ENCODE data around the gene FOXP4. TPM values are rescaled to one million over a fixed set of nuclear protein-coding genes. Genes with fewer than 3 reads are reported as not detected.
A peak's percentile ranks its signal among the peaks of the same experiment; 100 is the strongest.

The FOXP4 gene
- total and polyA plus RNA-seq, 2 of the 13 experiments (the other 11 are each of a cell fraction or from before 2014, with no cell fraction given), result 11.0 to 12.4 TPM

GRCh38 chr6:41633056-41633634, 87.0 kb downstream of the FOXP4 start:
- no peak overlapping the region for H3K9ac ChIP-seq (ENCODE audit: insufficient read depth, low read depth, low read length)
- ChIA-PET CTCF (ENCODE audit: low intra/inter-chr PET ratio, low total read pairs) (no interaction called here), POLR2A (no interaction called here)
- H3K4me2 ChIP-seq (ENCODE audit: low read depth, low read length), result no peak overlapping the region
- no peaks in the 10 kb centered on the region for H3K79me2 ChIP-seq (ENCODE audit: insufficient read depth, low read length)
- FAIRE-seq (no peak), DNase-seq (ENCODE audit: low spot score) (no peak), ATAC-seq (no peak)
- peak; percentile 38; the same call in 1 of the 2 replicates for TF ChIP-seq CEBPB (IDR thresholded peaks at IDR 0.05; ENCODE audit: borderline replicate concordance, low read depth, low read length)
- TF ChIP-seq ZNF790 (CRISPR knock-in tag; IDR thresholded peaks at IDR 0.05; ENCODE audit: borderline replicate concordance), result no peak
- no TSS peak for BruUV-seq (replicated peaks)
- 3% methylated on average over 2 of the region's 2 CpGs for WGBS (ENCODE audit: low lambda C conversion rate)
- H3K36me3 ChIP-seq (replicated peaks in 1 of 2; ENCODE audit: control insufficient read depth in 1 of 2, insufficient read depth in 2 of 2, low read length in 2 of 2), result no peaks in the 10 kb centered on the region
- H2AFZ ChIP-seq (ENCODE audit: low read length), result no peak overlapping the region
- intact Hi-C loops (cut with micrococcal nuclease; ENCODE audit: unreplicated experiment) (no loop called here), in situ Hi-C loops (cut with HindIII; ENCODE audit: extremely low pct_ligation_motif_present, low pct_unique_long_range_greater_than_20kb) (no loop called here)
- H3K27ac ChIP-seq (ENCODE audit: extremely low read length, insufficient read depth, low read length), result no peak overlapping the region
- H3K4me3 ChIP-seq (replicated peaks in 1 of 3; ENCODE audit: insufficient read depth in 1 of 3, low read depth in 2 of 3, low read length in 3 of 3), result no peak overlapping the region
- no peaks in the 10 kb centered on the region for H4K20me1 ChIP-seq (ENCODE audit: insufficient read depth, low read length)
- H3K27me3 ChIP-seq (ENCODE audit: control insufficient read depth in 1 of 2, insufficient read depth in 2 of 2, low read length in 2 of 2), result peaks cover 5 to 57% of the 10 kb centered on the region in 2 experiments
- peaks cover 3% of the 10 kb centered on the region; the same call in 1 of the 2 replicates for H3K4me1 ChIP-seq (ENCODE audit: insufficient read depth, low read length)
- H3K9me3 ChIP-seq (ENCODE audit: low read length), result no peaks in the 10 kb centered on the region

DNA sequence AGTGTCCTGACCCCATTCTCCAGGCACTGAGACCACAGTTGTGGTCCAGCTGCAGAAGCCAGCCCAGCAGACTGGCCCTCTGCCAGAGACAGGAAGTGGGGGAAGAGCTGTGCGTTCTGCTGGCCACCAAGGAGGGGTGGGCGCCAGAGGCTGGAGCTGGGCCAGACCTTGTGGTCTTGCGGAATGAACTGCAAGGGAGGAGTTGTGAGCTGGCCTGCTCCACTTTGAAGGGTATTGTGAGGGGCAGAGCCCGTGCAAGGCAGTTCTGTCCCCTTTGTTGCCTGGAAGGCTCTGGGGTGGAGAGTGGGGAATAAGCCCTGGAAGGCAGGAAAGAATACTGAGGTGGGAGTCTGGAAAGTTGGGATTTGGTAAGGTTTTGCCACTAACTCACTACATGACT, 88.5 kb downstream of the FOXP4 start:
- ATAC-seq, result no peak
- Histone ChIP-seq H3K79me2 (ENCODE audit: insufficient read depth, low read length) (no peaks in the 10 kb centered on the region), H3K9me3 (ENCODE audit: low read length) (no peaks in the 10 kb centered on the region), H3K4me2 (ENCODE audit: low read depth, low read length) (no peak overlapping the region), H3K36me3 (replicated peaks in 1 of 2; ENCODE audit: control insufficient read depth in 1 of 2, insufficient read depth in 2 of 2, low read length in 2 of 2) (no peaks in the 10 kb centered on the region), H3K27me3 (ENCODE audit: control insufficient read depth in 1 of 2, insufficient read depth in 2 of 2, low read length in 2 of 2) (peaks cover 7 to 72% of the 10 kb centered on the region in 2 experiments), H4K20me1 (ENCODE audit: insufficient read depth, low read length) (no peaks in the 10 kb centered on the region), H3K4me3 (replicated peaks in 1 of 3; ENCODE audit: insufficient read depth in 1 of 3, low read depth in 2 of 3, low read length in 3 of 3) (no peak overlapping the region), H2AFZ (ENCODE audit: low read length) (no peak overlapping the region), H3K4me1 (ENCODE audit: insufficient read depth, low read length) (peaks cover 18% of the 10 kb centered on the region; the same call in 1 of the 2 replicates), H3K27ac (ENCODE audit: extremely low read length, insufficient read depth, low read length) (no peak overlapping the region), H3K9ac (ENCODE audit: insufficient read depth, low read depth, low read length) (no peak overlapping the region)
- DNase-seq (ENCODE audit: low spot score), result no peak
- CTCF ChIA-PET (ENCODE audit: low intra/inter-chr PET ratio, low total read pairs), result no interaction called here
- in situ Hi-C loops (cut with HindIII; ENCODE audit: extremely low pct_ligation_motif_present, low pct_unique_long_range_greater_than_20kb), result no loop called here
- WGBS (ENCODE audit: low lambda C conversion rate), result 6% methylated on average over 4 of the region's 4 CpGs
- POLR2A ChIA-PET, result no interaction called here
- intact Hi-C loops (cut with micrococcal nuclease; ENCODE audit: unreplicated experiment), result no loop called here
- TF ChIP-seq ZNF768 (CRISPR knock-in tag; IDR thresholded peaks at IDR 0.05), result 0 out of 2 replicates have a peak, but pooled peaks have one; percentile 14
- TF ChIP-seq ELF4 (CRISPR knock-in tag; IDR thresholded peaks at IDR 0.05; ENCODE audit: borderline replicate concordance), result no peak
- FAIRE-seq, result no peak
- no TSS peak for BruUV-seq (replicated peaks)

Measured in HepG2 (cell line).